ENCODE results near the gene DPH1.

DPH1 gene

GRCh38 chr17:2076087-2076984, 46.4 kb downstream of the DPH1 start:
- TF ChIP-seq ZNF70 (CRISPR knock-in tag; IDR thresholded peaks at IDR 0.05) (peak; percentile 61), CREB5 (CRISPR knock-in tag; IDR thresholded peaks at IDR 0.05; ENCODE audit: low read depth) (no peak), TSHZ2 (CRISPR knock-in tag; IDR thresholded peaks at IDR 0.05) (peak; percentile 81), ZNF8 (CRISPR knock-in tag; IDR thresholded peaks at IDR 0.05) (no peak), TCF4 (CRISPR knock-in tag; IDR thresholded peaks at IDR 0.05; ENCODE audit: borderline replicate concordance) (peak; percentile 95), ZNF565 (CRISPR knock-in tag; conservative IDR thresholded peaks at IDR 0.05; ENCODE audit: low read depth) (peak; percentile 88), ESRRG (CRISPR knock-in tag; IDR thresholded peaks at IDR 0.05) (no peak)
- peak; percentile 42; the same call in 1 of the 3 replicates for ATAC-seq

GRCh38 chr17:2077040-2077439, 47.1 kb downstream of the DPH1 start:
- no peak for ATAC-seq

GRCh38 chr17:2081564-2081963, 51.6 kb downstream of the DPH1 start:
- ATAC-seq, result peak; percentile 9; the same call in 1 of the 3 replicates

More at GRCh38 chr17:2077040-2077439, 47.1 kb downstream of the DPH1 start:
- no peak for TF ChIP-seq CSRNP3 (CRISPR knock-in tag; IDR thresholded peaks at IDR 0.05)
- no peak for TF ChIP-seq CSDC2 (CRISPR knock-in tag; IDR thresholded peaks at IDR 0.05)
- no peak for TF ChIP-seq ZNF565 (CRISPR knock-in tag; conservative IDR thresholded peaks at IDR 0.05; ENCODE audit: low read depth)
- no peak for TF ChIP-seq TOX (CRISPR knock-in tag; IDR thresholded peaks at IDR 0.05; ENCODE audit: borderline replicate concordance)
- no peak for TF ChIP-seq ZNF8 (CRISPR knock-in tag; IDR thresholded peaks at IDR 0.05)

More at GRCh38 chr17:2081564-2081963, 51.6 kb downstream of the DPH1 start:
- TF ChIP-seq ZFP30 (CRISPR knock-in tag; IDR thresholded peaks at IDR 0.05) (no peak), CSDC2 (CRISPR knock-in tag; IDR thresholded peaks at IDR 0.05) (no peak), ZNF565 (CRISPR knock-in tag; conservative IDR thresholded peaks at IDR 0.05; ENCODE audit: low read depth) (no peak), POU6F1 (CRISPR knock-in tag; IDR thresholded peaks at IDR 0.05; ENCODE audit: borderline replicate concordance, low read depth) (no peak), GLIS3 (CRISPR knock-in tag; IDR thresholded peaks at IDR 0.05) (no peak), PATZ1 (CRISPR knock-in tag; IDR thresholded peaks at IDR 0.05; ENCODE audit: borderline replicate concordance) (no peak), TSHZ2 (CRISPR knock-in tag; IDR thresholded peaks at IDR 0.05) (no peak), ZNF8 (CRISPR knock-in tag; IDR thresholded peaks at IDR 0.05) (no peak), TOX (CRISPR knock-in tag; IDR thresholded peaks at IDR 0.05; ENCODE audit: borderline replicate concordance) (no peak), BACH2 (CRISPR knock-in tag; IDR thresholded peaks at IDR 0.05; ENCODE audit: borderline replicate concordance) (no peak)
